Peyer's patch (tissue), 4 donors: ENCODE measurements around the gene RPAIN. TPM values are rescaled to one million over a fixed set of nuclear protein-coding genes. Genes with fewer than 3 reads are reported as not detected.
A peak's percentile ranks its signal among the peaks of the same experiment; 100 is the strongest.

Experiments
- DNase-seq, 3 donors: peaks; one replicate each; pipeline ENCODE4 v3.0.0-alpha.2; 2017 to 2019
- H3K27ac ChIP-seq, 4 donors: fragments of 200-600 bp; sonication (generic); one replicate each; pipeline ENCODE4 v1.5.1; 2016 to 2019
- H3K27me3 ChIP-seq, 2 donors: fragments of 200-600 bp; sonication (generic); one replicate each; pipeline ENCODE4 v1.5.1; 2019
- H3K36me3 ChIP-seq, 3 donors: fragments of 200-600 bp; sonication (generic); one replicate each; pipeline ENCODE4 v1.5.1; 2016 to 2019
- H3K4me1 ChIP-seq, 4 donors: fragments of 200-600 bp; sonication (generic); one replicate each; pipeline ENCODE4 v1.5.1; 2016 to 2019
- H3K4me3 ChIP-seq, 4 donors: fragments of 200-600 bp; sonication (generic); 1 replicate in 3 of 4; 2 replicates in 1 of 4; pipeline ENCODE4 v1.5.1; 2016 to 2019; ENCODE audit warnings: mild to moderate bottlenecking in 1 of 4
- H3K9me3 ChIP-seq, 4 donors: fragments of 200-600 bp; sonication (generic); one replicate each; pipeline ENCODE4 v1.5.1; 2016 to 2019; ENCODE audit warnings: mild to moderate bottlenecking in 1 of 4
- CTCF ChIP-seq, 6 experiments: fragments of 450-650 bp in 4 of 6; fragments of 200-600 bp in 2 of 6; sonication (generic) in 1 of 6; IDR thresholded peaks; one replicate each; pipeline ENCODE4 v1.5.1; 2017 to 2019; ENCODE audit warnings: antibody characterized with exemption in 6 of 6, mild to moderate bottlenecking in 3 of 6, moderate library complexity in 1 of 6
- POLR2A ChIP-seq, 2 donors: fragments of 450-650 bp; IDR thresholded peaks; one replicate each; pipeline ENCODE4 v1.5.1; 2017; ENCODE audit warnings: antibody characterized with exemption in 2 of 2, mild to moderate bottlenecking in 2 of 2, moderate library complexity in 2 of 2
- total RNA-seq, 4 donors: library from RNA; depleted of rRNA; stranded (reverse); fragments of >200 nt; gene quantifications; one replicate each; pipeline ENCODE4 v1.1.0, GENCODE V29; 2016

The RPAIN gene
- total RNA-seq, 4 donors from 2014 or later = 27.8 to 96.6 (median 49.6) TPM

- peaks cover 0 to 32% (median 12%) of the 10 kb centered on the region in 4 donors for H3K4me1 ChIP-seq
- no peaks in the 10 kb centered on the region for H3K27me3 ChIP-seq
- peak overlapping the region; percentile 89 to 97 (median 92) for H3K27ac ChIP-seq
- H3K36me3 ChIP-seq = peaks cover 0 to 42% (median 0%) of the 10 kb centered on the region in 3 donors
- TF ChIP-seq CTCF (IDR thresholded peaks at IDR 0.05) = no peak
- TF ChIP-seq POLR2A (IDR thresholded peaks at IDR 0.05) = peak in 1 of 2 donors; percentile 14
- DNase-seq = peak in 2 of 3 donors; percentile 74 to 86
- no peaks in the 10 kb centered on the region for H3K9me3 ChIP-seq
- peak overlapping the region; percentile 71 to 83 (median 74) for H3K4me3 ChIP-seq
Measured at GRCh38 chr17:5418858-5419355, 1.1 kb upstream of the RPAIN start.

DNA sequence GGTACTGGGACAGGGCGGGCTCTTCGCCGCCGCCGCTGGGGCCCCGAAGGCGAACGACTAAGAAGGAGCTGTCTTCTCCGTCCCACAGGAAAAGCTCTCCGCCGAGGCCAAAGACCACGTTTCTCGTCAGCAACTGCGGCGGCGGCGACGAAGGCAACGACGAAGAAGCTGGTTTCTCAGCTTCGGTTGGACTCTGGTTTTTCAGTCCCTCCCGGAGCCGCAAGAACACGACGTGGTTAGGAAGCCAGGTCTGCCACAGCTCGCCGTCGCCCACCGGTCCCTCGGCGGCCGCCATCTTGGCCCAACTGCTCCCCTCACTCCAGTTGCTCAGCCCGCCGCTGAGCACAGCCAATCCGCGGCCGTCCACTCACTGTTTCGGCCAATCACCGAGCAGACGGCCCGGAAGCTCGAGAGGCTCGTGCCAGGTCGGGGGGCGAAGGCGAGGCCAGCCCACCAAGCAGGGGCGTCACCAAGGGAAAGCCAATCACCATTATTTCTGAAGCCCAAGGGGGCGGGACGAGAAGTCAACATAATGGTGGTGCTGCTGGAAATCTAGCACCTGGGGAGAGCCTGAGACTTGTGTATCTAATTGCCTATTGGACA is 525 bp upstream of the RPAIN start, which contains the start of gene NUP88:
Gene NUP88, minus strand, starts transcription at position 307 of the 603 bp plus-strand sequence. Its CDS starts 12 bp downstream, at position 295.
- peak; percentile 96 to 98 (median 96) for DNase-seq
- TF ChIP-seq CTCF (IDR thresholded peaks at IDR 0.05) (peak in 1 of 6 experiments; percentile 8), POLR2A (IDR thresholded peaks at IDR 0.05) (peak; percentile 71 to 82)
- Histone ChIP-seq H3K27me3 (no peaks in the 10 kb centered on the region), H3K4me3 (peak within 1 kb of the TSS; percentile 71 to 83 (median 74)), H3K36me3 (peaks cover 0 to 44% (median 0%) of the 10 kb centered on the region in 3 donors), H3K4me1 (peaks cover 0 to 32% (median 12%) of the 10 kb centered on the region in 4 donors), H3K27ac (peak within 1 kb of the TSS; percentile 89 to 97 (median 92)), H3K9me3 (no peaks in the 10 kb centered on the region)

GRCh38 chr17:5422505-5422904 is 2.5 kb downstream of the RPAIN start:
- TF ChIP-seq POLR2A (IDR thresholded peaks at IDR 0.05) (no peak), CTCF (IDR thresholded peaks at IDR 0.05) (no peak)
- Histone ChIP-seq H3K4me3 (no peak overlapping the region), H3K9me3 (no peaks in the 10 kb centered on the region), H3K4me1 (peaks cover 0 to 18% (median 6%) of the 10 kb centered on the region in 4 donors), H3K27ac (no peak overlapping the region), H3K36me3 (peaks cover 0 to 59% (median 0%) of the 10 kb centered on the region in 3 donors), H3K27me3 (no peaks in the 10 kb centered on the region)
- DNase-seq = no peak

DNA sequence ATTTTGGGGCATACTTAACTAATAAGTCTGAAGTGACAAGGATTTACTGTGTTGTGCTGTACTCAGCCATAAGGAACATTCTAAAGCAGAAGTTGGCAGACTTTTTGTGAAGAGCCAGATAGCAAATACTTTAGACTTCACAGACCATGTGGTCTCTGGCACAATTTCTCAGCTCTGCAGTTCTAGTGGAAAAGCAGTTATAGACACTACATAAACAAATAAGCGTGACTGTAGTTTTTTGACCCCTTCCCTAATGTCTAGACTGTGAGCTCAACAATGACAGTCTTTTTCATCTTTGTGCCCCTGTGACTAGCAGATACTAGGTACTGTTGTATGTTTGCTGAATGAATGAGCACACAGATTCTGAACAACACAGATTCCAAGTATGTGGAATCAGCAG is 4.9 kb downstream of the RPAIN start:
- TF ChIP-seq CTCF (IDR thresholded peaks at IDR 0.05) (no peak), POLR2A (IDR thresholded peaks at IDR 0.05) (no peak)
- H3K27me3 ChIP-seq = no peaks in the 10 kb centered on the region
- H3K4me3 ChIP-seq = no peak overlapping the region
- H3K27ac ChIP-seq = no peak overlapping the region
- H3K9me3 ChIP-seq = no peaks in the 10 kb centered on the region
- DNase-seq = no peak
- H3K4me1 ChIP-seq = peaks cover 0 to 6% (median 2%) of the 10 kb centered on the region in 4 donors
- H3K36me3 ChIP-seq = peaks cover 0 to 83% (median 0%) of the 10 kb centered on the region in 3 donors

DNA sequence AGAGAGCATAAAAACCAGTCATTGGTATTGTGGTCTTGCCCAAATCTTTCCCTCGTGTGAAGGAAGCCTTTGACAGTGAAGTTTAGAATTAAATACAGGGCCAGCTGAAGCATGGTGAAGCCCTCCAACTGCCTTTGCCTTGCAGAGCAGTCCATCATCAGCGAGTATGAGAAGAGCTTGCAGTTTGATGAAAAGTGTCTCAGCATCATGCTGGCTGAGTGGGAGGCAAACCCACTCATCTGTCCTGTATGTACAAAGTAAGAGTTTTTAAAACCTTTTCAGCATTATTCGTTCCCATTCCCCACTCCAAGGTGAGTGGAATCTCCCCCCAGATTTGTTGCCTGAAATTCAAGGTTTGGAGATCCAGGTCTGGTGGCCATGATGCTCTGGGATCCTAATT is 5.8 kb downstream of the RPAIN start:
- Histone ChIP-seq H3K27ac (no peak overlapping the region), H3K4me3 (no peak overlapping the region), H3K9me3 (no peaks in the 10 kb centered on the region), H3K4me1 (peaks cover 0 to 3% (median under 1%) of the 10 kb centered on the region in 4 donors), H3K27me3 (no peaks in the 10 kb centered on the region), H3K36me3 (peaks cover 0 to 93% (median 0%) of the 10 kb centered on the region in 3 donors)
- TF ChIP-seq POLR2A (IDR thresholded peaks at IDR 0.05) (no peak), CTCF (IDR thresholded peaks at IDR 0.05) (no peak)
- no peak for DNase-seq
